Activated CD8-positive, alpha-beta memory T cell treated with anti-CD3 and anti-CD28 coated beads, Interleukin-2, amount 50 U/mL, for 4 hours (primary cell): ENCODE data around the gene SLC46A3.
"Not testable (repeated sequence)": the region's sequence is repeated elsewhere in the genome, so short reads cannot be mapped to it uniquely, and the experiment has no call there.

ENCODE experiments used
- DNase-seq: peaks from one replicate; pipeline ENCODE4 v3.0.0-alpha.2; 2020

Gene SLC46A3

GRCh38 chr13:28718543-28719226 lies at the start of gene SLC46A3:
TSS of gene SLC46A3 (minus strand) at chr13:28718970. CDS start at chr13:28717998, 972 bp downstream.
- DNase-seq, result peak; percentile 98

- no peak for DNase-seq
Measured at GRCh38 chr13:28763887-28764286, 45.1 kb upstream of the SLC46A3 start.

DNA sequence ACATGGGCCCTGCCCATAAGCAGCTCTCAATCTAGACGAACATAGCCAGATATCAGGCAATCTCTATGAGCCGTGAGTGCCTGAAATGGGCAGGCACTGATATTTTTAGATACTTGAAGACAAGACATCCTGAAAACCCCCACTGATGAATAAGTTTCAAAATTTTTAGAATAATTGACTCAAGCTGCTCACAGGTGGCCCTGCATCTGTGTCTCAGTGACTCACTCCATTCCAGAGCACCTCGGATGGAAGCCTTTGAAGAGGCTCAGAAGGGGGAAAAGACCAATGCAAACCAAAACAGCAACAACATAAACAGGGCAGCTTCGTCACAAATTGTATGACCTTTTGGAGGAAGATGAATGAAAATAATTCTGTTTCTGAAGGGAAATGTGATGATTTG lies 42.8 kb upstream of the SLC46A3 start:
- no peak for DNase-seq

GRCh38 chr13:28755546-28755870 lies 36.7 kb upstream of the SLC46A3 start:
- no peak for DNase-seq

GRCh38 chr13:28754698-28755545 lies 36.2 kb upstream of the SLC46A3 start:
- DNase-seq, result no peak

- DNase-seq, result no peak
Measured at GRCh38 chr13:28753946-28754345, 35.2 kb upstream of the SLC46A3 start.

- no peak for DNase-seq
Measured at GRCh38 chr13:28753208-28753892, 34.6 kb upstream of the SLC46A3 start.

DNA sequence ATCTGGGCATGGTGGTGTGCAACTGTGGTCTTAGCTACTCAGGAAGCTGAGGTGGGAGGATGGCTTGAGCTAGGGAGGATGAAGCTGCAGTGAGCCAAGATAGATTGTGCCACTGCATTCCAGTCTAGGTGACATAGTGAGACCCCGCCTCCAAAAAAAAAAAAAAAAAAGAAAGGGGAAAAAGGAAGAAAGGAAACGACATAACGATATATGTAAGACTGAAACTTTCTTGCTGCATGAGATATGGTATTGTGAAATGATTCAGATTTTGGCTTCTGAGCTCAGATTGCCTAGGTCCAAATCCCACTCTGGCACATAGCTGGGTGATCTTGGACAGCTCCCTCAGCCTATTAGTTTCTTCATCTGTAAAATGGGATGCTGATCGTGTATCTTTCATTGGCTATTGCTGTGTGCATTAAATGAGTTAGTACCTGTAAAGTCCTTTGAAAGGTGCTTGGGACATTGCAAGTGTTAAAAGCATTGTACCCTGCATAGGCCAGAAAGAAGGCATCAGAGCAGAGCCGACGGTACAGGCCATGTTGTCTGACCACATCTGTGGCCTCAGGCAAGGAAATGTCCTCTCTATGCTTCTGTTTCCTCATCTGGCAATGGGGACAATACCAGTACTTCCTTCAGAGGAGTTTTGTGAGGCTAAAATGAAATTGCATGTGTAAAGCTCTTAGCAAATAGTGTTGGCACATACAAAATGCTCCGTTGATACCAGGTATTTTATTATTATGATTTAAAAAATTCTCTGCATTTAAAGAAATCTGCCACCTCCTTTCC lies 32.6 kb upstream of the SLC46A3 start:
- no peak for DNase-seq

- DNase-seq, result no peak
Measured at GRCh38 chr13:28750187-28751045, 31.6 kb upstream of the SLC46A3 start.

DNA sequence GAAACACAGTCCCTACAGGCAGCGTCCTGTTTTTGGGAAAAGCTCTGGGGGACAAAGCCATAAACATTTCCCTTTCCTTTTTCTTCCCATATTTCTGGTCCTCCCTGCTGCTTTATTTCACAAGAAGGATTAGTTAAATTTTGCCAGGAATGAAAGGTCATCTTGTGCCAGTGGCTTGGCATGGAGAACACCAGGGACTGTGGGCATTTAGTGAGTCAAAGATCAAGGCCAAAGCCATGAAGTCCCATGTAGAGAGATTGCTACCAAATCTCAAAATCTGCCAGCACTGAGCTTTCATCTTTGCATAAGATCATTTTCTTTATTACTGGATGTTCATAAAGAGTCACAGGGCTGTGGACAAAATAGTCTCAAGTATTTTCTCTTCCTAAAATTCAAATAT lies 29.1 kb upstream of the SLC46A3 start:
- DNase-seq, result no peak

DNA sequence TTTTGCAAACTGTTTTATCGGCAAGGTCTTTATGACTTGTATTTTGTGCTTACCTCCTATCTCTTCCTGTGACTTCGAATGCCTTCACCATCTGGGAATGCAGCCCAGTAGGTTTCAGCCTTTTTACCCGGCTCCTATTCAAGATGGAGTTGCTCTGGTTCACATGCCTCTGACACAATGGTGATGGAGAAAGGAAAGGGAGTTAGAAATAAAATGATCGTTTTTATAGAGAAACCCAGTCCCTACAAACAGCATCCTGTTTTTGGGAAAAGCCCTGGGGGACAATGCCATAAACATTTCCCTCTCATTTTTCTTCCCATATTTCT lies 27.5 kb upstream of the SLC46A3 start:
- DNase-seq, result no peak

DNA sequence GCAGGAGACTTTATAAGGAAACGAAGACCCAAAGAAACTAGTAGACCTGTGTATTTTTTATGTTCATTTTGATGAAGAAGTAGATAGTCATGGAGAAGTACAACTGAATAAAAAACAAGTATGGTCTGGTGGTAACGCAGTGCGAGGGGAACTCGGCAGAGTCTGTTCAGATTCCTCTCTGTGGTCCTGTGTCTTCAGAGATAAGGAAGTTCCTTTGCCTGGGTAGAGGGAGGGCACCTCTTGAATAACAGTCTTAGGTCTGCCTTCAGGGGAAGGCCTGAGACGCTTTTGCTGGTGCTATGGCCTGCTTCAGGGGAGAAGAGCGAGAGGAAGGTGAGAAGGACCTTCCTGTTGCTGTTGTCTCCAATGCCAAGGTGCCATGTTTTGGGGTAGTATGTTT lies 25.9 kb upstream of the SLC46A3 start:
- no peak for DNase-seq

DNA sequence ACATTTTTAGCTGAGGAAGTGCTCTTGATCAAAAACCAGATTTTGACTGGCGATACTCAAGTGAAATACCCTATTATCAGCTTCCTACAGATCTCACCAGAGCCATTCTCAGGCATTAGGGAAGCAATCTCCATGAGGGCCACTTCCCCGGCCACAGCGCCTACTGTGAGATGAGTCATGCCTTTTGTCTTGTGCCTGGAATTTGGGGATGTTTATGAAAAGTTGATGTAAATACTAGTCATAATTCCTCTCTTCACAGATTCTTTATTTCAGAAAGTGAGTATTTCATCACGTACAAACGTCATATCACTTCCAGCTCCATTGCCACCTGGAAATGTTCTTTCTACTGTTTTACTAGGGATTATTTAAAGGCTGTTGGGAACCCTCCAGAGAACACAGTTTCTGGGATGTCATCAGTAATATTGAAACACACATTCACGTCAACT lies 25.3 kb upstream of the SLC46A3 start:
- no peak for DNase-seq

DNA sequence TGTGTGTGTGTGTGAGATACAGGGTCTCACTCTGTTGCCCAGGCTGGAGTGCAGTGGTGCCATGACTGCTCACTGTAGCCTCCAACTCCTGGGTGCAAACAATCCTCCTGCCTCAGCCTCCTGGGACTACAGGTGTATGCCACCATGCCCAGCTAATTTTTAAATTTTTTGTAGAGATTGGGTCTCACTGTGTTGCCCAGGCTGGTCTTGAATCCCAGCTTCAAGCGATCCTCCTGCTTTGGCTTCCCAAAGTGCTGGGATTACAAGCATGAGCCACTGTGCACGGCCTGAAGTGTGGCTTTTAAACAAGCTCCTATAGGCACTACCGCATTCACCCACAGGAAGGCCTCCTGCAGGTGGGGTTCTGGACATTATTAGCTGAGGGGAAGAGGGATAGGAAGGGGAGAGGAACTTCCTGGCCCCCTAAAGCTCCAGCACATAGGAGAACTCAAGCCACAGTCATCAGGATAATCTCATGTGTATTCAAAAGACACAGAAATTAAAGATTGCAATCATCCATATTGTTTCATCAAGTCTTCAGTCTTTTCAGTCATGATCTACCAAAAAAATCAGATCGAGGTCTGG lies 24.8 kb upstream of the SLC46A3 start:
- no peak for DNase-seq

GRCh38 chr13:28743020-28743419 lies 24.2 kb upstream of the SLC46A3 start:
- DNase-seq, result no peak

DNA sequence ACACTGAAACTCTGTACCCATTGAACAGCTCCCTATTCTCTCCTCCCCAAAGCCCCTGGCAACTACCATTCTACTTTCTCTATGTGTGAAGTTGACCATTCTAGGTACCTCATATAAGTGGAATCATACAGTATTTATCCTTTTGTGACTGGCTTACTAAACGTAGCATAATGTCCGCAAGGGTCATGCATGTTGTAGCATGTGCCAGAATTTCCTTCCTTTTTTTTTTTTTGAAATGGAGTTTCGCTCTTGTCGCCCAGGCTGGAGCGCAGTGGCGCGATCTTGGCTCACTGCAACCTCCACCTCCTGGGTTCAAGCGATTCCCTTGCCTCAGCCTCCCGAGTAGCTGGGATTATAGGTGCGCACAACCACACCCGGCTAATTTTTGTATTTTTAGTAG lies 23.7 kb upstream of the SLC46A3 start:
- not testable (repeated sequence) for DNase-seq

- DNase-seq, result no peak
Measured at GRCh38 chr13:28741084-28741491, 22.3 kb upstream of the SLC46A3 start.

DNA sequence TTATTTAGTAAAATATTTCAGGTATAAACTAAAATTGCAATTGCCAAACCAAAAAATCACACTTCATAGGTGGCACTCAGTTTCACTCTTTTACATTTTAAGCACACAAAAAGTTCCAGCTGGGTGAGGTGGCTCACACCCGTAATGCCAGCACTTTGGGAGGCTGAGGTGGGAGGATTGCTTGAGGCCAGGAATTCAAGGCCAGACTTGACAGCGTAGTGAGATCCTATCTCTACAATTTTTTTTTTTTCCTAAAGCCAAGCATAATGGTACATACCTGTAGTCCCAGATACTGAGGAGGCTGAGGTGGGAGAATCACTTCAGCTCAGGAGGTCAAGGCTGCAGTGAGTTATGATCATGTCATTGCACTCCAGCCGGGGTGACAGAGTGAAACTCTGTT lies 20.6 kb upstream of the SLC46A3 start:
- no peak for DNase-seq

DNA sequence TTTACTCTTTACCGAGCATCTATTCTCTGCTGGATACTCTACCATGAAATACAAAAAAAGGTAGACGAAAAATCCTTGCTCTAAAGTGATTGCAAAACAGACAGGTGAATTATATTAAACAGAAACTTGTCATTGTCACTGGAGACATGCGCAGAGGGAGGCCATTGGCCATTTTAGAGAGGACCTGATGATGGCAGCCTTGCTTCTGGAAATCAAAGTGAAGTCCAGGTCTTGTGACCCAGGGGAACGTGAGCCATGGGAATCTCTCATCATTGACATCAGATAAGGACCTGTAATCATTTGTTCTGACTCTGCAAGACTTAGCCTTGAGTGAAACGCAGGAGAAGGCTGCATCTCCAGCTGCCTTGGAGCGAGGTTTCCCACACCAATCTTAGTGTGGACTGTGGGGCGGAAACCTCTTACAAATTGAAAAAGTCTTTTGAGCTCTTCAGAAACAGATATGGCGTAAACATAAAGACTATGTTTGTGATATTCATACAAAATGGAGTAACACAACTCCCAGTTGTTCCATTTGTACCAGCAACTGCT lies 16.8 kb upstream of the SLC46A3 start:
- DNase-seq, result no peak

GRCh38 chr13:28734906-28735305 lies 16.1 kb upstream of the SLC46A3 start:
- DNase-seq, result no peak

DNA sequence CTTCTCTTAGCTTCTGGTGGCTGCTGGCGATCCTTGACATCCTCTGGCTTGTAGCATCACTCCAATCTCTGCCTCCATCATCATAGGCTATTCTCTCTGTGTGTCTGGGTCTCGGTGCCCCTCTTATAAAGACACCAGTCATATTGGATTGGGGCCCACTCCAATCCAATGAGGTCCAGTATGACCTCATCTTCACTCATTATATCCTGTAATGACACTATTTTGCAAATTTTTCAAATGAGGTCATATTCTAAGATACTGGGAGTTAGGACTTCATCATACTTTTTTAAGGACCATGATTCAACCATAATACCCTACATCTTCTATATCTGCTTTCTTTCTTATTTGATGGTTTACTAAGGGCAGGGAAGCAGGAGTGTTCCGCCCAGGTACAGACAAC lies 12.0 kb upstream of the SLC46A3 start:
- no peak for DNase-seq

GRCh38 chr13:28729541-28729940 lies 10.8 kb upstream of the SLC46A3 start:
- DNase-seq, result no peak
